Smooth muscle cell (in vitro differentiated cells): ENCODE data around the gene PPP1R9B. TPM values are rescaled to one million over a fixed set of nuclear protein-coding genes. Genes with fewer than 3 reads are reported as not detected.

Experiments
- DNase-seq: peaks from one replicate; lab custom pipeline; 2025; ENCODE audit not compliant: unreplicated experiment; lab: John Stamatoyannopoulos, UW
- H2AFZ ChIP-seq: fragments of 200-600 bp; sonication (generic); 2 replicates; pipeline ENCODE4 v1.6.0; 2016; ENCODE audit warnings: antibody characterized with exemption, low read depth, mild to moderate bottlenecking
- H3F3A ChIP-seq: fragments of 200-600 bp; sonication (generic); 2 replicates; pipeline ENCODE4 v1.6.0; 2017; ENCODE audit warnings: antibody characterized with exemption, low read depth
- H3K27ac ChIP-seq: fragments of 200-600 bp; sonication (generic); 2 replicates; pipeline ENCODE4 v1.5.1; 2016; ENCODE audit warnings: low read depth, mild to moderate bottlenecking
- H3K27me3 ChIP-seq: fragments of 200-600 bp; sonication (generic); 2 replicates; pipeline ENCODE4 v1.6.1; 2016; ENCODE audit warnings: low read depth, mild to moderate bottlenecking
- H3K36me3 ChIP-seq: fragments of 200-600 bp; sonication (generic); 2 replicates; pipeline ENCODE4 v1.5.1; 2016; ENCODE audit warnings: low read depth
- H3K4me1 ChIP-seq: fragments of 200-600 bp; sonication (generic); 2 replicates; pipeline ENCODE4 v1.5.1; 2016; ENCODE audit warnings: low read depth
- H3K4me2 ChIP-seq: fragments of 200-600 bp; sonication (generic); 2 replicates; pipeline ENCODE4 v1.6.0; 2016; ENCODE audit warnings: mild to moderate bottlenecking
- H3K4me3 ChIP-seq: fragments of 200-600 bp; sonication (generic); 2 replicates; pipeline ENCODE4 v1.5.1; 2016; ENCODE audit warnings: mild to moderate bottlenecking
- H3K79me2 ChIP-seq: fragments of 200-600 bp; sonication (generic); 2 replicates; pipeline ENCODE4 v1.6.0; 2016; ENCODE audit warnings: low read depth, mild to moderate bottlenecking
- H3K9ac ChIP-seq: fragments of 200-600 bp; sonication (generic); 2 replicates; pipeline ENCODE4 v1.6.0; 2016; ENCODE audit warnings: low read depth
- H3K9me3 ChIP-seq: fragments of 200-600 bp; sonication (generic); replicated peaks from 2 replicates; pipeline ENCODE4 v1.5.1; 2016; ENCODE audit warnings: low read depth
- H4K20me1 ChIP-seq: fragments of 200-600 bp; sonication (generic); 2 replicates; pipeline ENCODE4 v1.6.0; 2016; ENCODE audit warnings: low read depth
- WGBS: methylation state at CpG from one replicate; pipeline ENCODE4 v1.1.7; 2016; ENCODE audit warnings: low lambda C conversion rate; 5-methylcytosine and 5-hydroxymethylcytosine counted together
- polyA plus RNA-seq: library from polyadenylated mRNA; unstranded; fragments of >200 nt; fragmentation: Nextera tagmentation; extraction: Ambion mirVana; gene quantifications from 2 replicates; pipeline ENCODE4 v1.2.1, GENCODE V29; 2016
- total RNA-seq: library from RNA; depleted of rRNA; stranded (reverse); fragments of >200 nt; gene quantifications from 2 replicates; pipeline ENCODE4 v1.2.3, GENCODE V29; 2014
- TF ChIP-seq, protein P1 (sequence below): fragments of 200-600 bp; sonication (generic); IDR thresholded peaks from 2 replicates; pipeline ENCODE4 v1.5.1; 2017; ENCODE audit warnings: borderline replicate concordance, mild to moderate bottlenecking, antibody characterized with exemption; ENCODE audit not compliant: insufficient read depth, poor library complexity, severe bottlenecking

Gene PPP1R9B
- total and polyA plus RNA-seq, 2 experiments from 2014 or later = 6.7 to 20.8 TPM

- H3K9ac ChIP-seq = no peak overlapping the region
- H3K4me3 ChIP-seq = no peak overlapping the region
- peak overlapping the region; percentile 98 for H3K27ac ChIP-seq
- no peaks in the 10 kb centered on the region for H3K9me3 ChIP-seq
- H2AFZ ChIP-seq = no peak overlapping the region
- no peak for DNase-seq
- H3K4me2 ChIP-seq = no peak overlapping the region
- WGBS = 94% methylated on average over 16 of the region's 16 CpGs
- peaks cover 29% of the 10 kb centered on the region for H3F3A ChIP-seq
- peaks cover 6% of the 10 kb centered on the region for H4K20me1 ChIP-seq
- no peaks in the 10 kb centered on the region for H3K36me3 ChIP-seq
- TF ChIP-seq, protein P1, sequence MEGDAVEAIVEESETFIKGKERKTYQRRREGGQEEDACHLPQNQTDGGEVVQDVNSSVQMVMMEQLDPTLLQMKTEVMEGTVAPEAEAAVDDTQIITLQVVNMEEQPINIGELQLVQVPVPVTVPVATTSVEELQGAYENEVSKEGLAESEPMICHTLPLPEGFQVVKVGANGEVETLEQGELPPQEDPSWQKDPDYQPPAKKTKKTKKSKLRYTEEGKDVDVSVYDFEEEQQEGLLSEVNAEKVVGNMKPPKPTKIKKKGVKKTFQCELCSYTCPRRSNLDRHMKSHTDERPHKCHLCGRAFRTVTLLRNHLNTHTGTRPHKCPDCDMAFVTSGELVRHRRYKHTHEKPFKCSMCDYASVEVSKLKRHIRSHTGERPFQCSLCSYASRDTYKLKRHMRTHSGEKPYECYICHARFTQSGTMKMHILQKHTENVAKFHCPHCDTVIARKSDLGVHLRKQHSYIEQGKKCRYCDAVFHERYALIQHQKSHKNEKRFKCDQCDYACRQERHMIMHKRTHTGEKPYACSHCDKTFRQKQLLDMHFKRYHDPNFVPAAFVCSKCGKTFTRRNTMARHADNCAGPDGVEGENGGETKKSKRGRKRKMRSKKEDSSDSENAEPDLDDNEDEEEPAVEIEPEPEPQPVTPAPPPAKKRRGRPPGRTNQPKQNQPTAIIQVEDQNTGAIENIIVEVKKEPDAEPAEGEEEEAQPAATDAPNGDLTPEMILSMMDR = no peak
- no peaks in the 10 kb centered on the region for H3K27me3 ChIP-seq
- H3K4me1 ChIP-seq = peaks cover 14% of the 10 kb centered on the region
- no peaks in the 10 kb centered on the region for H3K79me2 ChIP-seq
Observed at GRCh38 chr17:50175035-50175807, 24.7 kb upstream of the PPP1R9B start.

GRCh38 chr17:50174444-50174843 is 24.0 kb upstream of the PPP1R9B start:
- H3K27me3 ChIP-seq = no peaks in the 10 kb centered on the region
- peaks cover 25% of the 10 kb centered on the region for H3F3A ChIP-seq
- peaks cover 14% of the 10 kb centered on the region for H3K4me1 ChIP-seq
- H3K9me3 ChIP-seq = no peaks in the 10 kb centered on the region
- H4K20me1 ChIP-seq = peaks cover 6% of the 10 kb centered on the region
- no peak overlapping the region for H3K9ac ChIP-seq
- DNase-seq = no peak
- H3K27ac ChIP-seq = no peak overlapping the region
- 84% methylated on average over 6 of the region's 6 CpGs for WGBS
- no peaks in the 10 kb centered on the region for H3K36me3 ChIP-seq
- no peaks in the 10 kb centered on the region for H3K79me2 ChIP-seq
- no peak overlapping the region for H3K4me2 ChIP-seq
- TF ChIP-seq, protein P1 = no peak
- no peak overlapping the region for H3K4me3 ChIP-seq
- H2AFZ ChIP-seq = no peak overlapping the region

- 20% methylated on average over 10 of the region's 10 CpGs for WGBS
- Histone ChIP-seq H3K27ac (peak overlapping the region; percentile 64), H2AFZ (no peak overlapping the region)
Observed at GRCh38 chr17:50173335-50173941, 23.0 kb upstream of the PPP1R9B start.

More at GRCh38 chr17:50173335-50173941, 23.0 kb upstream of the PPP1R9B start:
- no peaks in the 10 kb centered on the region for H3K36me3 ChIP-seq
- H3K9ac ChIP-seq = peak overlapping the region; percentile 20
- peaks cover 20% of the 10 kb centered on the region for H3F3A ChIP-seq
- TF ChIP-seq, protein P1 = no peak
- H3K79me2 ChIP-seq = no peaks in the 10 kb centered on the region
- H3K4me3 ChIP-seq = no peak overlapping the region
- H3K4me2 ChIP-seq = peak overlapping the region; percentile 36
- H3K9me3 ChIP-seq = no peaks in the 10 kb centered on the region
- H3K4me1 ChIP-seq = peaks cover 11% of the 10 kb centered on the region
- no peak for DNase-seq
- no peaks in the 10 kb centered on the region for H3K27me3 ChIP-seq
- no peaks in the 10 kb centered on the region for H4K20me1 ChIP-seq
